HCT116 (cell line): ENCODE data around the gene ARL6IP4. TPM values are rescaled to one million over a fixed set of nuclear protein-coding genes. Genes with fewer than 3 reads are reported as not detected.
"Not testable (repeated sequence)": the region's sequence is repeated elsewhere in the genome, so short reads cannot be mapped to it uniquely, and the experiment has no call there.

Source experiments
- ATAC-seq: fragments of 200-7000 bp; cut with Tn5 transposase; 2 replicates; pipeline ENCODE4 v1.9.1; 2020; ENCODE audit warnings: mild to moderate bottlenecking, moderate library complexity
- BruUV-seq: library from RNA; stranded (reverse); fragments of 400-500 nt; replicated peaks from 2 replicates; lab custom pipeline; 2021; lab: Mats Ljungman, UMichigan
- CTCF ChIA-PET: fragments of 300-600 bp; sonication (Branson Sonifier 250); formaldehyde crosslinking; loops from one replicate; lab custom pipeline; 2021; ENCODE audit warnings: antibody characterized with exemption; lab: Charles Lee
- POLR2A ChIA-PET: fragments of 300-600, 350-600 bp; sonication (Branson Sonifier 250); formaldehyde crosslinking; loops from one replicate; lab custom pipeline; 2021; ENCODE audit warnings: antibody characterized with exemption; lab: Charles Lee
- RAD21 ChIA-PET, 2 experiments: fragments of 300-600 bp; sonication (Branson Sonifier 250); formaldehyde crosslinking; loops; one replicate each; lab custom pipeline; 2023; ENCODE audit warnings: low total read pairs in 2 of 2; ENCODE audit not compliant: uncharacterized antibody in 2 of 2, unreplicated experiment in 2 of 2, low non-redundant PET in 1 of 2; lab: Charles Lee
- DNase-seq: peaks from one replicate; pipeline ENCODE4 v3.0.0-alpha.2; 2010; ENCODE audit warnings: low read depth, low spot score
- H2AFZ ChIP-seq: fragments of 200-600 bp; shearing (Covaris generic), sonication (generic); 2 replicates; pipeline ENCODE4 v1.6.1; 2017; ENCODE audit warnings: low read depth, mixed run types, mixed read lengths, antibody characterized with exemption, low read length; ENCODE audit not compliant: poor library complexity, severe bottlenecking
- H3K27ac ChIP-seq: 2 replicates; pipeline ENCODE4 v1.5.1; 2012; ENCODE audit warnings: low read depth, low read length
- H3K27me3 ChIP-seq: fragments of 200-600 bp; sonication (generic); 2 replicates; pipeline ENCODE4 v1.6.1; 2016; ENCODE audit warnings: mixed run types, low read length, mixed read lengths; ENCODE audit not compliant: insufficient read depth
- H3K36me3 ChIP-seq, 2 experiments: fragments of 200-500 bp in 1 of 2; fragments of 200-600 bp in 1 of 2; sonication (Bioruptor generic) in 1 of 2; sonication (generic) in 1 of 2; 2 replicates each; pipeline versions ENCODE4 v1.5.1 to v1.6.1; 2014 to 2016; ENCODE audit warnings: low read length in 2 of 2, inconsistent platforms in 1 of 2, mixed read lengths in 1 of 2, mixed run types in 1 of 2; ENCODE audit not compliant: insufficient read depth in 2 of 2, control insufficient read depth in 1 of 2
- H3K4me1 ChIP-seq, 2 experiments: fragments of 200-600 bp in 1 of 2; sonication (generic) in 1 of 2; 2 replicates each; pipeline versions ENCODE4 v1.5.1 to v1.6.1; 2012 to 2017; ENCODE audit warnings: low read length in 2 of 2, inconsistent platforms in 1 of 2, mild to moderate bottlenecking in 1 of 2, mixed read lengths in 1 of 2, mixed run types in 1 of 2, moderate library complexity in 1 of 2; ENCODE audit not compliant: insufficient read depth in 2 of 2, control insufficient read depth in 1 of 2
- H3K4me2 ChIP-seq: fragments of 200-600 bp; sonication (generic); 2 replicates; pipeline ENCODE4 v1.6.1; 2017; ENCODE audit warnings: mixed run types, low read length, mixed read lengths
- H3K4me3 ChIP-seq, 2 experiments: fragments of 200-600 bp in 1 of 2; sonication (generic) in 1 of 2; replicated peaks in 1 of 2; 2 replicates each; pipeline ENCODE4 v1.5.1; 2011 to 2016; ENCODE audit warnings: low read length in 2 of 2, control low read depth in 1 of 2, low read depth in 1 of 2, mild to moderate bottlenecking in 1 of 2, mixed read lengths in 1 of 2, mixed run types in 1 of 2
- H3K79me2 ChIP-seq: fragments of 200-600 bp; sonication (generic); 2 replicates; pipeline ENCODE4 v1.6.1; 2017; ENCODE audit warnings: mild to moderate bottlenecking, mixed run types, low read length, moderate library complexity, mixed read lengths; ENCODE audit not compliant: insufficient read depth
- H3K9ac ChIP-seq: fragments of 200-600 bp; sonication (generic); 2 replicates; pipeline ENCODE4 v1.6.1; 2016; ENCODE audit warnings: low read length, mixed read lengths
- H3K9me2 ChIP-seq: fragments of 200-600 bp; sonication (generic), shearing (Covaris generic); 2 replicates; pipeline ENCODE4 v1.6.1; 2017; ENCODE audit warnings: mixed run types, mild to moderate bottlenecking, moderate library complexity; ENCODE audit not compliant: insufficient read depth
- H3K9me3 ChIP-seq, 2 experiments: fragments of 200-500 bp in 1 of 2; fragments of 200-600 bp in 1 of 2; sonication (Bioruptor generic) in 1 of 2; sonication (generic) in 1 of 2; 2 replicates each; pipeline ENCODE4 v1.6.1; 2014 to 2017; ENCODE audit warnings: low read length in 2 of 2, mixed read lengths in 2 of 2, inconsistent platforms in 1 of 2, low read depth in 1 of 2, mild to moderate bottlenecking in 1 of 2, mixed run types in 1 of 2, moderate library complexity in 1 of 2; ENCODE audit not compliant: control insufficient read depth in 1 of 2, insufficient read depth in 1 of 2
- H4K20me1 ChIP-seq: fragments of 200-600 bp; sonication (generic), shearing (Covaris generic); 2 replicates; pipeline ENCODE4 v1.6.1; 2017; ENCODE audit warnings: mixed run types, mild to moderate bottlenecking, moderate library complexity; ENCODE audit not compliant: insufficient read depth
- CBX3 ChIP-seq: IDR thresholded peaks from 2 replicates; pipeline ENCODE4 v1.6.1; 2012; ENCODE audit warnings: low read depth
- EZH2 ChIP-seq: fragments of 200-600 bp; sonication (generic); IDR thresholded peaks from 2 replicates; pipeline ENCODE4 v1.6.1; 2017; ENCODE audit warnings: antibody characterized with exemption, mixed run types
- EZH2phosphoT487 ChIP-seq: fragments of 200-600 bp; IDR thresholded peaks from 2 replicates; pipeline ENCODE4 v1.6.1; 2018; ENCODE audit warnings: antibody characterized with exemption, borderline replicate concordance
- POLR2AphosphoS5 ChIP-seq: IDR thresholded peaks from 2 replicates; pipeline ENCODE4 v1.6.1; 2011; ENCODE audit warnings: mild to moderate bottlenecking, low read depth, low read length, moderate library complexity
- intact Hi-C: fragments of 100-400 bp; cut with micrococcal nuclease; formaldehyde crosslinking; loops from 2 replicates; pipeline ENCODE4 v1.10.0; 2022
- total RNA-seq: library from RNA; stranded (reverse); gene quantifications from one replicate; pipeline ENCODE4 v1.2.1, GENCODE V29; 2021; ENCODE audit not compliant: unreplicated experiment

ARL6IP4 gene
- total RNA-seq, 1 experiment from 2014 or later = 128 TPM

- Histone ChIP-seq H2AFZ (no peak overlapping the region), H4K20me1 (no peaks in the 10 kb centered on the region), H3K4me2 (no peak overlapping the region), H3K9ac (no peak overlapping the region), H3K9me3 (no peaks in the 10 kb centered on the region), H3K4me1 (no peaks in the 10 kb centered on the region), H3K27me3 (no peaks in the 10 kb centered on the region), H3K9me2 (no peaks in the 10 kb centered on the region), H3K79me2 (no peaks in the 10 kb centered on the region), H3K27ac (no peak overlapping the region), H3K4me3 (no peak overlapping the region), H3K36me3 (0 out of 4 replicates have a peak, but pooled peaks cover 0 to 3% of the 10 kb centered on the region in 2 experiments)
- intact Hi-C loops = no loop called here
- TF ChIP-seq POLR2AphosphoS5 = no peak
- no peak for TF ChIP-seq CBX3
- TF ChIP-seq EZH2phosphoT487 = no peak
- TF ChIP-seq EZH2 = no peak
- ChIA-PET POLR2A (interaction anchor here (0.6 kb wide), 1 partner anchor 200 kb away, joined by 3 read pairs; no protein-coding TSS in a partner anchor), RAD21 (no interaction called here), CTCF (no interaction called here)
- ATAC-seq (no peak), DNase-seq (no peak)
- BruUV-seq = no TSS peak
Measured at GRCh38 chr12:123013185-123014095, 33.0 kb downstream of the ARL6IP4 start.

- H3K36me3 ChIP-seq, DNase-seq, H3K27me3 ChIP-seq, CTCF ChIA-PET, H3K4me1 ChIP-seq, RAD21 ChIA-PET, H3K27ac ChIP-seq, POLR2A ChIA-PET, H3K9ac ChIP-seq, H3K9me3 ChIP-seq, H2AFZ ChIP-seq, H3K4me2 ChIP-seq, H3K9me2 ChIP-seq, H3K4me3 ChIP-seq, H3K79me2 ChIP-seq, ATAC-seq, intact Hi-C loops, H4K20me1 ChIP-seq, BruUV-seq: not testable (repeated sequence)
Measured at GRCh38 chr12:123014473-123014872, 34.0 kb downstream of the ARL6IP4 start.
